Measurements from ENCODE around the gene TRIP10.

Gene TRIP10

DNA sequence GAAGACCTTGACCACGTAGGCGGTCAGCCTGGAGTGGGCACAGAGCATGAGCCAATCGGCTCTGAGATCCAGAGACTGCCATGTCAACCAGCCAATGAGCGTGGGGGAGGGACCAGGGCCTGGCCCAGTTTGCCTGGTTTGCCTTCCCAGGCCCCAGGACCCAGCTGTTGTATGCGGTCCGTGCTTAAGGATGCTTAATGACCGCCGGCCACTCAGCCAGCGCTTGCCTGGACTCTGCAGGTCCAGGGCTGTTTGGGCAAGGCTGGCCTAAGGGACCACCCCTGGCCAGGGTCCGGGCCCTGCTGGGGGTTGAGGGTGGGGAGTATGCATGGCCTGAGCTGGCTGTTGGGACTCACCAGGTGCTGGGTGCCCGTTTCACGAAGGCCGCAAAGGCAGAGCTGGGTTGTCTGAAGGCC, 46.4 kb upstream of the TRIP10 start:
- H3K4me2 ChIP-seq = no peak overlapping the region
- H3K27me3 ChIP-seq (ENCODE audit: insufficient read depth, low read depth) = no peaks in the 10 kb centered on the region; the same call in 1 of the 2 replicates
- H3K4me1 ChIP-seq (ENCODE audit: low read depth, poor library complexity, severe bottlenecking) = no peaks in the 10 kb centered on the region
- H3K9ac ChIP-seq = no peak overlapping the region
- no peaks in the 10 kb centered on the region for H3K36me3 ChIP-seq (ENCODE audit: insufficient read depth)
- H3K27ac ChIP-seq = no peak overlapping the region
- no peak overlapping the region for H3K4me3 ChIP-seq (IDR thresholded peaks at IDR 0.05; ENCODE audit: insufficient read depth, low read depth, low read length)
- no peaks in the 10 kb centered on the region for H4K20me1 ChIP-seq (ENCODE audit: insufficient read depth)
- H2AFZ ChIP-seq (ENCODE audit: low read depth) = no peak overlapping the region
- no peak for TF ChIP-seq CTCF (conservative IDR thresholded peaks at IDR 0.05; ENCODE audit: low read depth, low read length)
- no peaks in the 10 kb centered on the region for H3K79me2 ChIP-seq (ENCODE audit: insufficient read depth, low read depth)

GRCh38 chr19:6693681-6694080, 45.8 kb upstream of the TRIP10 start:
- H3K36me3 ChIP-seq (ENCODE audit: insufficient read depth) = no peaks in the 10 kb centered on the region
- no peaks in the 10 kb centered on the region for H4K20me1 ChIP-seq (ENCODE audit: insufficient read depth)
- TF ChIP-seq CTCF (conservative IDR thresholded peaks at IDR 0.05; ENCODE audit: low read depth, low read length) = no peak
- no peak overlapping the region for H2AFZ ChIP-seq (ENCODE audit: low read depth)
- H3K9ac ChIP-seq = no peak overlapping the region
- no peak overlapping the region for H3K4me3 ChIP-seq (IDR thresholded peaks at IDR 0.05; ENCODE audit: insufficient read depth, low read depth, low read length)
- H3K27me3 ChIP-seq (ENCODE audit: insufficient read depth, low read depth) = no peaks in the 10 kb centered on the region; the same call in 1 of the 2 replicates
- no peaks in the 10 kb centered on the region for H3K79me2 ChIP-seq (ENCODE audit: insufficient read depth, low read depth)
- no peaks in the 10 kb centered on the region for H3K4me1 ChIP-seq (ENCODE audit: low read depth, poor library complexity, severe bottlenecking)
- no peak overlapping the region for H3K27ac ChIP-seq
- no peak overlapping the region for H3K4me2 ChIP-seq

- no peak for TF ChIP-seq CTCF (conservative IDR thresholded peaks at IDR 0.05; ENCODE audit: low read depth, low read length)
- H3K36me3 ChIP-seq (ENCODE audit: insufficient read depth) = no peaks in the 10 kb centered on the region
- no peaks in the 10 kb centered on the region for H3K79me2 ChIP-seq (ENCODE audit: insufficient read depth, low read depth)
Measured at GRCh38 chr19:6694147-6694815, 45.2 kb upstream of the TRIP10 start.

DNA sequence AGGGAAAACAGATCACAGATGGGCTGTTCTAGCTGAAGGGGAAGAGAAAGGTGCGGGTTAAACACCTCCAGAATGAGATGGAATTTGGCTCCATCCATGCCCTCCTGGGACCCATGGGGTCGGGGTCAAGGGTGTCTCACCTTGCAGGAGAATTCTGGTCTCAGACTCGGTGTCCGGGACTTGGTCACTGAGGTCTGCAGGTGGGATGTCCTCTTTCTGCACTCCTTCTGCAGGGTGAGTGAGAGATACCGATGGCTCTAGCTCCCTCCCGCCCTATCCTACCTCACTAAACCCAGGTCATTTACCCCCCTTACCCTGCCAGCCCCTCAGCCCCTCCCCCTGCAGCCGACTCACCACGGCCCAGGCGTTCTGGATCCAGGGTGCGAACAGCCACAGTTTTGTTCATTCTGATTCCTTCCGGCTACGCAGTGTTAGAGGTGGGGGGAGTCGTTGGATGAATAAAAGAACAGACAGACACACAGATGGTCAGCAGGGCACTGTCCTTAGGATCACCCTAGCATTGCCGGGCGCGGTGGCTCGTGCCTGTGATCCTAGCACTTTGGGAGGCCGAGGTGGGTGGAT, 43.1 kb upstream of the TRIP10 start:
- no peak overlapping the region for H2AFZ ChIP-seq (ENCODE audit: low read depth)
- TF ChIP-seq CTCF (conservative IDR thresholded peaks at IDR 0.05; ENCODE audit: low read depth, low read length) = no peak
- no peaks in the 10 kb centered on the region for H3K4me1 ChIP-seq (ENCODE audit: low read depth, poor library complexity, severe bottlenecking)
- no peaks in the 10 kb centered on the region for H4K20me1 ChIP-seq (ENCODE audit: insufficient read depth)
- H3K9ac ChIP-seq = no peak overlapping the region
- H3K4me2 ChIP-seq = no peak overlapping the region
- H3K27ac ChIP-seq = no peak overlapping the region
- H3K27me3 ChIP-seq (ENCODE audit: insufficient read depth, low read depth) = no peaks in the 10 kb centered on the region; the same call in 1 of the 2 replicates
- H3K79me2 ChIP-seq (ENCODE audit: insufficient read depth, low read depth) = no peaks in the 10 kb centered on the region
- no peaks in the 10 kb centered on the region for H3K36me3 ChIP-seq (ENCODE audit: insufficient read depth)
- H3K4me3 ChIP-seq (IDR thresholded peaks at IDR 0.05; ENCODE audit: insufficient read depth, low read depth, low read length) = no peak overlapping the region

More at GRCh38 chr19:6694147-6694815, 45.2 kb upstream of the TRIP10 start:
- Histone ChIP-seq H4K20me1 (ENCODE audit: insufficient read depth) (no peaks in the 10 kb centered on the region), H3K4me2 (no peak overlapping the region), H3K9ac (no peak overlapping the region), H3K4me3 (IDR thresholded peaks at IDR 0.05; ENCODE audit: insufficient read depth, low read depth, low read length) (no peak overlapping the region), H3K27me3 (ENCODE audit: insufficient read depth, low read depth) (no peaks in the 10 kb centered on the region; the same call in 1 of the 2 replicates), H3K4me1 (ENCODE audit: low read depth, poor library complexity, severe bottlenecking) (no peaks in the 10 kb centered on the region), H2AFZ (ENCODE audit: low read depth) (no peak overlapping the region), H3K27ac (no peak overlapping the region)

Measured in KMS-11 (cell line).